HG03520 (cell line): ENCODE data around the gene PLPP2.

Experiments
- ATAC-seq: cut with Tn5 transposase; IDR thresholded peaks from one replicate; pipeline ENCODE4 v1.9.1; 2021; ENCODE audit warnings: mild to moderate bottlenecking, moderate library complexity; ENCODE audit not compliant: unreplicated experiment

PLPP2 gene

DNA sequence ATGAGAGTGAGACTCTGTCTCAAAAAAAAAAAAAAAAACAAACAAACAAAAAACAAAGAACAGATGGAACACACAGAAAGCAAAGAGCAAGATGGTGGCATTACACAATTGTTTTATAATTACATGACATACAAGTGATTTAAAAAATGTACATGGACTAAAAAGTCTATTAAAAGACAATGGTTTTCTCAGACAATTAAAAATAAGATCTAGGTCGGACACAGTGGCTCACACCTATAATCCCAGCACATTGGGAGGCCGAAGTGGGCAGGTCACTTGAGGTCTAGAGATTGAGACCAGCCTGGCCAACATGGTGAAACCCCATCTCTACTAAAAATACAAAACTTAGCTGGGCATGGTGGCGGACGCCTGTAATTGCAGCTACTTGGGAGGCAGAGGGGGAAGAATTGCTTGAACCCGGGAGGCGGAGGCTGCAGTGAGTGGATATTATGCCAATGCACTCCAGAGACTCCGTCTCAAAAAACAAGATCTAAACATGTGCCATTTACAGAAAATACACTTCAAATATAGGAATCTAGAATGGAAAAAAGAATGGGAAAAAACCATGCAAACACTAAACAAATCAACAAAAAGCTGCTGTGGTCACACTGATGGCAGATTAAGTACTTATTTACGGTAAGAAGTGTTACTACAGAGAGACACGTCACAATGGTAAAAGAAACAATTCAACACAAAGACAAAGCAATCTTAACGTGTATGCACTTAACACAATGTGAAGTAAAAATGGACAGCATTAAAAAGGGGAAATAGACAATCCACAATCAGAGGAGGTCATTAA lies 26.7 kb upstream of the PLPP2 start:
- ATAC-seq: no peak

DNA sequence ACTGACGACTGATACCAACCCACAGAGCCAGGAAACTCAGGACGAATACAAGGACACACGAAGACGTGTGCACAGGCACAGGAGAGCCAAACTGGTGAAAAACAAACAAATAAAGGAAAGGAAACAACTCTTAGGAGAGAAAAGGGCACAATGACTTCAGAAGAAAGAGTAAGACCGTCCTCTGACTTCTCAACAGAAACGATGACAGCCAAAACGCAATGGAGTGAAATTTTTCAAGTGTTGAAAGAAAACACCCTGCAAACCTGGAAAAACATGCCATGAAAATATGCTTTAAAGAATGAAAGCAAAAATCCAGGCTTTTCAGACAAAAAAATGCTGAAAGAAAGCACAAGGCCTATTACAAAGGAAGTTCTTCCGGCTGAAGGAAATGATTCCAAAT lies 24.6 kb upstream of the PLPP2 start:
- no peak for ATAC-seq

- ATAC-seq: no peak
These were observed 23.0 kb upstream of the PLPP2 start for GRCh38 chr19:313988-314815.

DNA sequence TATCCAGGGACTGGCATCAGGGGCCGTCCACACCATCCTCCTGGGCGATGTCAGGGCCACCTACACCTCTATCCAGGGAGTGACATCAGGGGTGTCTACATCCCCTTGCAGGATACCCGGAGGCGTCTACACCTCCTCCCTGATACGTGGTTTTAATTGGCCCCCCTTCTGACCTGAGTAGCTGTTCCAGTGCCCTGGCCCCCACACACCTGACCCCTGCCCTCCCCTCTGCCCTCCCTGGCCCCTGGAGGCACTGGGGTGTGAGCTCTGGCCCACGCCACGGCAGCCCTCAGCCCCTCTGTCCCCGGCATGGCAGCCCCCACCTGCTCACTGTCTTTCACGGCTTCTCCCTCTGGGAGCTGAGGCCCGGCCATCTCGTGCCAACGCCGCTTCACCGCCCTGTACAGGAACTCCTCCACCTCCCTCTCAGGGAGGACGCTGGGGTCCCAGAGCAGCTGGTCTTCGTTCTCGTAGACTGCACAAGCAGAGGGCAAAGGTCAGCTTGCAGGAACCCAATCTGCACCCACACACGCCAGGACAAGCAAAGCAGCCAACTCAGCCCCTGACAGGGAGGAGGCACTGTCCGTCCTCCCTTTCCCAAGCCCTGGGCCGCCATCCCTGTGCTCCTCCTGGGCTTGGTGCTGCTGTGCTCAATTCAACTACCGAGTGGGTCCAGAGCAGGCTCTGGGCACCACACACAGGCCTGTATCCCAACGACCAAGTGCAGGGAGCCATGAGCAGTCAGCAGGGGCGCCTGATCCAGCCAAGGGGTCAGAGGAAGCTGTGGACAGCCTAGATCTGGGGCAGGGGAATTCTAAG lies 22.2 kb upstream of the PLPP2 start:
- no peak for ATAC-seq

DNA sequence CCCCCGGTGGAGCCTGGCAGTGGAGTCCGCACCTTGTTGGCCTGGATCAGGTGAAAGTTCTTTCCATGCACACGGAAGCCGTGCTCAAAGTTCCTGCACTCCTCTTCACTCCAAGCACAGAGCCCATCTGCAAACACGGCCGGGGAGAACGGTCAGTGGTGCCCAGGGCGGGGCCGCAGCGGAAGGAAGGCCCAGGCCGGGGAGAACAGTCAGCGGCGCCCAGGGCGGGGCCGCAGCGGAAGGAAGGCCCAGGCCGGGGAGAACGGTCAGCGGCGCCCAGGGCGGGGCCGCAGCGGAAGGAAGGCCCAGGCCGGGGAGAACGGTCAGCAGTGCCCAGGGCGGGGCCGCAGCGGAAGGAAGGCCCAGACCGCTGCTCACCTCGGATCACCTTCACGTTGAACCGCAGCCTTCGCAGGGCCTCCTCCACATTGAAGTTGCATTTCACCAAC lies 20.6 kb upstream of the PLPP2 start:
- ATAC-seq: no peak

- no peak for ATAC-seq
These were observed 19.7 kb upstream of the PLPP2 start for GRCh38 chr19:310781-311496.

GRCh38 chr19:310141-310651 lies 19.0 kb upstream of the PLPP2 start:
- no peak for ATAC-seq

- no peak for ATAC-seq
These were observed 18.0 kb upstream of the PLPP2 start for GRCh38 chr19:309206-309565.

DNA sequence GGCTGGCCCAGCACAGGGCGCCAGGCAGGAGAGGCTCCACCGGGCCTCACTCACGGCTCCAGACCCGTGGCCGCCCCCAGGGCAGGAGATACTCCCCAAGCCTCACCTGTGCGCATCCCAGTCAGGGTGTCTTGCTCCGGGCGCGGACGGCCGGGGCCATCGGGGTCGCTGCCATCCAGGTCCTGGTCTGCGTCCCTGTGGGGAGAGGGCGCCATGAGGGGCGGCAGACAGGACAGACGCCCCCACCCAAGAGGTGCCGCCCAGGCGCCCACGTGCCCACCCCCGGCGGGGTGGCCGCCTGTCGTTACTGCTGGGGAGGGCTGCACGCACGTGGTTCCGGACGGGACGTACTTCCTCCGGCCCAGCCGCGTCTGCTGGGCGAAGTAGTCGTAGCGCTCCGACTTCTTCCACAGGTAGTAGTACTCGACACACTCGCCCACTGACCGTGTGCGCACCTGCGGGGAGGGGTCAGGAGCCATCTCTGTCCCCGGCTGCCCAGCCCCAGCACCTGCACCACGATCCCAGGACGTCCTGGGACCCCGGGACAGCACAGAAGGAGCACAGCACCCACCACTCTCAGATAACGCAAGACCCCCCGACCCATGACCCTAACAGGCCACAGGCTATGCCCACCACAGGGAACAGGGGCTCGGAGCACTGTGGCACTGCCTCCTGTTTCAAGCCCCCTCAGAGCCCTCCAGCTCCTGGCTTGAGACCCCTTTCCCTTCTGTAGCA lies 17.4 kb upstream of the PLPP2 start:
- ATAC-seq: no peak

- no peak for ATAC-seq
These were observed 16.7 kb upstream of the PLPP2 start for GRCh38 chr19:307793-308420.

GRCh38 chr19:307111-307531 lies 15.9 kb upstream of the PLPP2 start:
- no peak for ATAC-seq

DNA sequence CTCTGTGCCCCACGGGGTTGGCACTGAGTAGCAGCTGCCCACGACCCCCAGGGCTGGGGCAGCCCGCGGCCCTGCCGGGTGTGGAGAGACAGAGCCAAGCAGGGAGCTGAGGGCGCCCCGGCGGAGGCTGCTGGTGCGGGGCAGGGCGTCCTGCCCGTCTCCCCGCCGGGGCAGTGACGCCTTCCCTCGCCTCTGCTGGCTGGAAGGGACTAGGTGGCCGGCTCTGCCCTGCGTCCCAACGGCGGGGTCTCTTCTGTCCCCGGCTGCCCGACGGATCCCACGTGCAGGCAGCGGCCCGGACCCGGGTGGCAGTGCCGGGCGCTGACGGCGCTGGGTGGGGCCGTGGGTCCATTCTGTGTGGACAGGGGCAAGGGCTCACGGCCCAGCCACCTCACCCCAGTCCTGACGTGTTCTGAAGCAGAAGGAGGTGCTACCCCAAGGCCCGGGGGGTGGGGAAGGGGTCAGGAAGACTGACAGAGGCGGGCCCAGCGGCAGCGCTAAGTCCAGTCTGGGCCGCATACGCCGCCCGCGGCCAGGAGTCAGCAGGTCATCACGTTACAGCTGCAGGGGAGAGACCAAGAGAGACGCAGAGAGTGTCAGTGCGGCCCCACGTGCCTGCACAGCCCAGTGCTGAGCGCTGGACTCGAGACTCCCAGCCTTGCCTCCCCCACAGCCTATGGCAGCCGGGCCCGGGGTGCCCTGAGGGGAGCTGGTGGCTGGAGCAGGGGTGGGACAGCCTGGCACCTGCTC lies 15.1 kb upstream of the PLPP2 start:
- ATAC-seq: no peak

- ATAC-seq: no peak
These were observed 14.3 kb upstream of the PLPP2 start for GRCh38 chr19:305240-306150.

DNA sequence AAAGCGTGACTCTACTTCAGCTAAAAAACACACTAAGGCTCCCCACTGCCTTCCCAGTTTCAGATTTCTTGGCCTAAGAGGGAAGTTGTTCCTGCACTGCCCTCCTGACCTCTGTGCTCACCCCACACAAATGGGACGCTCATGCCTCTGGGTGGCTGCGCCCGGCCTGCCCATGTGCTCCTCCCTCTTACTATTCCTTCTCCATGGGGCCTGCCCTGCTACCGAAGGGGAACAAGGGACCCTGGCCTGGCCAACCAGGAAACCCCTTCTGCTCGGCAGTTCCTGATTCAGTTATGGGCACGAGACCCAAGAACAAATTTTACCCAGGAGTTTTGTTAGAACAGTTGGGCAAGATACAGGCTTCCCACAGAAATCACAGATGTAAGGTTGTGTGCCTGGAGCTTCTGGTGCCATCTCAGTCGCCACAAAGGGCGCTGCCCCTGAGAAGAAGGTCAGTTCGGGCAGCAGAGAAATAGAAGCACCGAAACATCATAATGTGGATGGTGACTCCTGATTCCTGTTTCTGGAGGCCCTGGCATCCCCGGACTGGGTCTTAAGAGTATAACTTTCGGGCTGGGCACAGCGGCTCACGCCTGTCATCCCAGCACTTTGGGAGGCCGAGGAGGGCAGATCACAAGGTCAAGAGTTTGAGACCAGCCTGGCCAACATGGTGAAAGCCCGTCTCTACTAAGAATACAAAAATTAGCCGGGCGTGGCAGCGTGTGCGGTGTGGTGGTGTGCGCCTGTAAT lies 5.4 kb upstream of the PLPP2 start:
- no peak for ATAC-seq

DNA sequence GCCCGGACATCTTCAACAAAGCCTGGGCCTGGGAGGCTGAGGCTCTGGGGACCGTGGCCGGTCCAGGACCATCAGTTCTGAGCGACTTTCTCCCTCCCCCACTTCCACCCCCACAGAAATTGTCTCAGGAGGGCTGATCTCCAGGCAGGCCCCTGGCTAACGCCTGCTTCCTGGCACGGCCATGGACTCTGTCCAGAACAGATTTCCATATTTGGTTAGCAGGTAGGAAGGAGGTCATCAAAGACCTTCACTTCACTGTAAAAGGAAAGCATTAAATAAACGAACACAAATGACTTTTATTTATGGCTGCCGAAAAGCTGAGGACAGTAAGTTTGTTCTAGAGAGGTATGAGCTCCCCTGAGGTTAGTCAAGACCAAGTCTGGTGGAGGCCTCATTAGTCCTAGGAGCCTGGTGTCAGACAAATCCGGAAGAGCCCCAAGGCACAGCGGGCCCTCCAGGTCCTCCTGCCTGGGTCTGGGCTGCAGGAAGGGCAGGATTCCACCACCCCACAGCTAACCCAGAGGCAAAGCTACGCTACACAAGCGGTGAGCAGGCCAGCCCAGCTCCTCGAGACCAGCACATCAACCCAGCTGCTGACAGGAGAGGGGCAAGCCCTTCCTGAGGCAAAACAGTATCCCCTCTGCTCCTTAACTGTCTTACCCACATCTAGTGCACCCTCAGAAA lies 4.6 kb upstream of the PLPP2 start:
- ATAC-seq: no peak

- ATAC-seq: no peak
These were observed 3.9 kb upstream of the PLPP2 start for GRCh38 chr19:294946-295686.
